ENCODE data around the gene LIX1L. TPM values are rescaled to one million over a fixed set of nuclear protein-coding genes. Genes with fewer than 3 reads are reported as not detected.

Gene LIX1L
- total and polyA plus RNA-seq, 2 donors (not counting 3 experiments of a cell fraction or from before 2014, with no cell fraction given), result 54.9 to 56.4 TPM

- Histone ChIP-seq H3K36me3 (ENCODE audit: control insufficient read depth in 2 of 2, extremely low read depth in 1 of 2, insufficient read depth in 2 of 2, low read length in 2 of 2) (no peaks in the 10 kb centered on the region), H3K27ac (ENCODE audit: insufficient read depth, low read depth, low read length) (no peak overlapping the region), H3K9ac (replicated peaks; ENCODE audit: extremely low read depth, insufficient read depth, low read length) (peak overlapping the region; percentile 49), H3K9me1 (replicated peaks; ENCODE audit: control insufficient read depth, extremely low read depth, insufficient read depth, low read length) (no peaks in the 10 kb centered on the region), H3K9me3 (replicated peaks; ENCODE audit: control insufficient read depth, insufficient read depth, low read length) (no peaks in the 10 kb centered on the region), H3K4me1 (ENCODE audit: control insufficient read depth, extremely low read depth, insufficient read depth, low read length) (peaks cover 34% of the 10 kb centered on the region), H4K20me1 (replicated peaks; ENCODE audit: control insufficient read depth, extremely low read depth, insufficient read depth, low read length) (no peaks in the 10 kb centered on the region), H3K4me3 (replicated peaks in 1 of 3; ENCODE audit: insufficient read depth in 1 of 3, low read depth in 1 of 3, low read length in 3 of 3) (peak overlapping the region; percentile 38 to 77 (median 60)), H3K27me3 (ENCODE audit: control insufficient read depth in 2 of 2, insufficient read depth in 2 of 2, low read length in 2 of 2) (no peaks in the 10 kb centered on the region), H3K4me2 (ENCODE audit: insufficient read depth, low read length) (peak overlapping the region; percentile 82), H2AFZ (ENCODE audit: low read depth, low read length) (peak overlapping the region; percentile 81), H3K79me2 (ENCODE audit: control insufficient read depth, insufficient read depth, low read length) (no peaks in the 10 kb centered on the region)
- ChIA-PET CTCF (interaction anchor here (0.9 to 2.5 kb wide), 14 partner anchors 7 to 120 kb away, joined by 3 to 23 read pairs (median 7); partner anchors contain the start of genes LIX1L, NUDT17, PEX11B and PIAS3), POLR2A (interaction anchor here (0.6 to 1.8 kb wide), 6 partner anchors 11 to 106 kb away, joined by 3 to 10 read pairs (median 4); partner anchors contain the start of gene PIAS3)
- DNase-seq (ENCODE audit: low read depth, low spot score) (no peak), FAIRE-seq (peak; percentile 50)
- TF ChIP-seq CTCF (IDR thresholded peaks at IDR 0.05; ENCODE audit: extremely low read depth in 1 of 2, insufficient read depth in 1 of 2, low read depth in 1 of 2, low read length in 2 of 2), result no peak
- TF ChIP-seq JUN (IDR thresholded peaks at IDR 0.05; ENCODE audit: borderline replicate concordance, insufficient read depth, insufficient read length, low read depth), result no peak
- TF ChIP-seq POLR2A (IDR thresholded peaks at IDR 0.05; ENCODE audit: low read depth, low read length), result no peak
- TF ChIP-seq EZH2 (IDR thresholded peaks at IDR 0.05; ENCODE audit: borderline replicate concordance, low read depth, low read length, severe bottlenecking), result no peak
- no peak for TF ChIP-seq MYC (IDR thresholded peaks at IDR 0.05; ENCODE audit: low read depth, low read length)
- no peak for TF ChIP-seq MAX (IDR thresholded peaks at IDR 0.05; ENCODE audit: insufficient read depth, insufficient read length)
- TF ChIP-seq GATA2 (IDR thresholded peaks at IDR 0.05; ENCODE audit: insufficient read depth, insufficient read length, low read depth, low read length), result no peak
- no peak for TF ChIP-seq FOS (IDR thresholded peaks at IDR 0.05; ENCODE audit: borderline replicate concordance, insufficient read depth, low read length)
- no peak for TF ChIP-seq POLR2AphosphoS5 (IDR thresholded peaks at IDR 0.05; ENCODE audit: insufficient read depth, low read depth, low read length)
- BruUV-seq (replicated peaks), result no TSS peak
- dilution Hi-C loops (cut with MboI; ENCODE audit: extremely low pct_ligation_motif_present, low sequenced_read_pairs), result no loop called here
- intact Hi-C loops (cut with micrococcal nuclease), result no loop called here
Observed at GRCh38 chr1:145965119-145965744, 7.4 kb upstream of the LIX1L start.
